Thymus (tissue), 11 donors: ENCODE data around the gene FTO. TPM values are rescaled to one million over a fixed set of nuclear protein-coding genes. Genes with fewer than 3 reads are reported as not detected.

Source experiments
- DNase-seq, 9 donors: peaks; one replicate each; pipeline ENCODE4 v3.0.0-alpha.2; 2013; ENCODE audit warnings: low spot score in 9 of 9, low read depth in 6 of 9, missing footprints in 1 of 9
- H3K27ac ChIP-seq, 2 donors: one replicate each; pipeline ENCODE4 v1.5.1; 2013; ENCODE audit warnings: control low read depth in 1 of 2, low read depth in 1 of 2, low read length in 1 of 2, mild to moderate bottlenecking in 1 of 2, moderate library complexity in 1 of 2
- H3K27me3 ChIP-seq, 2 donors: one replicate each; pipeline ENCODE4 v1.5.1; 2013; ENCODE audit warnings: low read length in 1 of 2; ENCODE audit not compliant: control insufficient read depth in 2 of 2, insufficient read depth in 1 of 2
- H3K36me3 ChIP-seq, 2 donors: one replicate each; pipeline ENCODE4 v1.5.1; 2013; ENCODE audit warnings: low read length in 1 of 2, mild to moderate bottlenecking in 1 of 2, moderate library complexity in 1 of 2; ENCODE audit not compliant: control insufficient read depth in 2 of 2, insufficient read depth in 2 of 2
- H3K4me1 ChIP-seq, 2 donors: one replicate each; pipeline ENCODE4 v1.5.1; 2013; ENCODE audit warnings: low read length in 2 of 2; ENCODE audit not compliant: control insufficient read depth in 2 of 2, insufficient read depth in 2 of 2
- H3K4me3 ChIP-seq, 2 donors: one replicate each; pipeline ENCODE4 v1.5.1; 2013; ENCODE audit warnings: low read length in 2 of 2, control low read depth in 1 of 2, mild to moderate bottlenecking in 1 of 2
- H3K9me3 ChIP-seq, 2 donors: one replicate each; pipeline ENCODE4 v1.5.1; 2013; ENCODE audit warnings: low read length in 1 of 2, mild to moderate bottlenecking in 1 of 2; ENCODE audit not compliant: control insufficient read depth in 2 of 2, insufficient read depth in 1 of 2
- WGBS: extraction: QIAGEN DNeasy Blood & Tissue Kit; methylation state at CpG from one replicate; pipeline ENCODE4 v1.1.7; 2013; 5-methylcytosine and 5-hydroxymethylcytosine counted together
- polyA plus RNA-seq: library from polyadenylated mRNA; stranded (reverse); fragments of 200-250 nt; gene quantifications from one replicate; pipeline ENCODE4 v1.2.3, GENCODE V29; 2013
- total RNA-seq: library from RNA; stranded (reverse); fragments of 120-200 nt; gene quantifications from one replicate; pipeline ENCODE4 v1.2.4, GENCODE V29; 2013
- donor health status: healthy.

Gene FTO
- total and polyA plus RNA-seq, 2 donors = 13.7 to 34.5 TPM

DNA sequence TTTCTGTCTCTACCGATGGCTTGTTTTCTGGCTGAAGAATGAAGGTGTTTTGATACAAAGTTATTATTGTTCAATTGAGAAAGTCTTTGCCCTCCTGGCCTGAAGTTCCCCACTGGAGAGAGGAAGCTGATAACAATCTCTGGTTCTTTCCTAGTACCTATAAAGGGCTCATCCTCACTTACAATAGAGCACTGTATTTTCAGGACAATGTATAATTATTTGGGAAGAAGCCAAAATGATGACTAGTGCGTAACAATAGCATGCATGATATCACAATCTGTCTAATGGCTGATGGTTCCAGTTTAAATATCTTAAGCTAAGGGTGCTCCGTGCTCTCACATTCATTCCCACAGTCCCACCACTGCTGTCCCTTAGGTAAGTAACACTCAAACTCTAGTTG, 351.9 kb downstream of the FTO start:
- no peak overlapping the region for H3K4me3 ChIP-seq
- no peak overlapping the region for H3K27ac ChIP-seq
- DNase-seq = no peak
- H3K4me1 ChIP-seq = peaks cover 6 to 28% of the 10 kb centered on the region in 2 donors
- H3K36me3 ChIP-seq = no peaks in the 10 kb centered on the region
- H3K9me3 ChIP-seq = no peaks in the 10 kb centered on the region
- 97% methylated on average over 3 of the region's 3 CpGs for WGBS
- H3K27me3 ChIP-seq = no peaks in the 10 kb centered on the region

DNA sequence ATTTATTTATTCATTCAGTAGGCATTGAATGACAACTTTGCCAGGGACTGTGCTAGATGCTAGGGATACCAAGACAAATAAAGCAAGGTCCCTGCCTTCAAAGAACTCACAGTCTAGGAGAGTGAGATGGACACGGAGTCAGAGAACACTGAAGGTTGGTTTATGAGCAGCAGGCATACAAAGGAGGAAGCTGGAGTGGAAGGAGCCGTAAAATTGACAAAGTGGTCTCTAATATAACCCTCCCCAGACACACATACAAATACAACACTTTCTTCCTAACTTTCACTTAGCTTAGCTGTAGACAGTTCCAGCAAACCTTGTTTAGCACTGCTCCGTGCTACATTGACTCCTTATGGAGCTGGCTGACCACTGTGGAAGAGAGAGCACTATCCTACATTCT, 353.0 kb downstream of the FTO start:
- H3K4me1 ChIP-seq = peaks cover 0 to 20% of the 10 kb centered on the region in 2 donors
- 95% methylated on average over 3 of the region's 3 CpGs for WGBS
- H3K4me3 ChIP-seq = no peak overlapping the region
- DNase-seq = no peak
- H3K27me3 ChIP-seq = no peaks in the 10 kb centered on the region
- no peaks in the 10 kb centered on the region for H3K36me3 ChIP-seq
- no peaks in the 10 kb centered on the region for H3K9me3 ChIP-seq
- H3K27ac ChIP-seq = no peak overlapping the region

DNA sequence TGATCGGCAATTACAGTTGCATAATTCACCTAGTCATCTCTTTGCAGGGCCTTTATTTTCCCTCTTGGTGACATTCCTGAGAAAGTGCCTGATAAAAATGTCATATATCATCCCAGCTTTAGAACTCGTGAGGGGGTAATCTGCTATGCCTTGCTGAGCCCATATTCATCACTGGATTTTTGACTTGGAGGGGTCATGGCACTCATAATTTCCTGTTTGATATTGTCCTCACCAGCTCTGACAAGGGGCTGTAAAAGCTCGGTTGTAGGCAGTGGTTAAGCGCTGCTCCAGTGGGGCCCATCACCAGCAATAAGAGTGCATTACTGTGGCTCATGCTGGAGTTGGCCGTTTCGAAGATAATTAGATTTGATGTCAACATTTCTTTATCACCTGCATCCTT, 355.4 kb downstream of the FTO start:
- 95% methylated on average over 6 of the region's 6 CpGs for WGBS
- Histone ChIP-seq H3K9me3 (no peaks in the 10 kb centered on the region), H3K27me3 (no peaks in the 10 kb centered on the region), H3K4me1 (peaks cover 0 to 8% of the 10 kb centered on the region in 2 donors), H3K36me3 (no peaks in the 10 kb centered on the region), H3K4me3 (no peak overlapping the region), H3K27ac (no peak overlapping the region)
- no peak for DNase-seq

DNA sequence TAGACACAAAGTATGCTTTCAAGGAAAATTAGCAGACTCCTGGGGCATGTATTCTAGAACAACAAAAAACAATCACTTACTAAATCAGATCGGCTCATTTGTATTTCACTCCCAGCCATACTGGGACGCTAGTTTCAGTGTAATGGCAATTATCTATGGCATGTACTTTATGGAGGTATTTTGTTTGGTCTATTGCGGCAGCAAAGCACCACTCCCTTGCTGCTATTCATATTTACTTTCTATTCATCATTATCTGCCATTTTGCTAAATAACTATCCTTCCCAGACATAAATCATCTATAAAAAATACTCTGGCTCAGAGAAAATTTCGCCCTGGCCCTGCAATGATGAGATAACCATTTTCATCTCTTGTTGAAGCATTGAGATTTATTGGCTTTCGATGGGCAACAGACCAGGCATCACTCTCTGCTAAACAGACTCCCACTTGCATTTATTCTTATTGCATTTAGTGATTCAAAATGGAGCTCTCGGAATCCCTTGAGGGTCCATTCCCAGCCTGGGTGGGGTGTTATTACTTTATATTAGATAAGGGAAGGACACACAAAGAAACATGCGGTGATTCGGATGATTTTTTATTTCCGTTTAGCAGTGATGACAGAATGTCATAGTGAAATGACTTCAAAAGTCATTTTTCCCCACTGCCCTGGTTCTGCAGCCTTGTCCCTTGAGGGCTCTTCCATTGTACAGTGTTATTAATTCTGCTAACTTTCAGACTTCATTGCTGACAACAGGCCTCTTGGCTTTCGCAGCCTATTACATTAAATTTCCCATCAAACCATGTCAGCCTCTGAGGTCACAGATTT, 356.9 kb downstream of the FTO start:
- 92% methylated on average over 10 of the region's 10 CpGs for WGBS
- no peak overlapping the region for H3K27ac ChIP-seq
- peaks cover 0 to 8% of the 10 kb centered on the region in 2 donors for H3K4me1 ChIP-seq
- no peaks in the 10 kb centered on the region for H3K27me3 ChIP-seq
- no peaks in the 10 kb centered on the region for H3K36me3 ChIP-seq
- H3K9me3 ChIP-seq = no peaks in the 10 kb centered on the region
- H3K4me3 ChIP-seq = no peak overlapping the region
- no peak for DNase-seq

DNA sequence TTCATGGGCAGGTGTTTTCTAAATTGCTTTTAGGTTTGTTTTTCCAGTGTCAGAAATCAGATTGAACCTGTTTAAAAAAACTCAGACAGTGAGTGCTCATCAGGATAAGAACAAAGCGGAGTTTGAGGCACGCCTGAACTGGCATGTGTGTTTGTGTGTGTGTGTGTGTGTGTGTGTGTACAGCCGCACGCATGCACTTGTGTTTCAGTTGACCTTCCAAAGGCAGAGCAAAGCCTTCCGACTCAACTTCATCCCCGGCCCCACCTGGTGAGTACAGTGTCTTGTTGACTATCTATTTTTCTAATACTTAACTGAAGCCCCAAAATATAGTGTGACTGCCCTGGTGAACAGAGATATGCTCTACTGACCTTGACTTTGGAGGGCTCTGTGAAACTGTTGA, 357.5 kb downstream of the FTO start:
- H3K27me3 ChIP-seq = no peaks in the 10 kb centered on the region
- no peaks in the 10 kb centered on the region for H3K36me3 ChIP-seq
- H3K4me3 ChIP-seq = no peak overlapping the region
- 97% methylated on average over 6 of the region's 6 CpGs for WGBS
- DNase-seq = no peak
- H3K9me3 ChIP-seq = no peaks in the 10 kb centered on the region
- H3K4me1 ChIP-seq = peaks cover 0 to 8% of the 10 kb centered on the region in 2 donors
- no peak overlapping the region for H3K27ac ChIP-seq

DNA sequence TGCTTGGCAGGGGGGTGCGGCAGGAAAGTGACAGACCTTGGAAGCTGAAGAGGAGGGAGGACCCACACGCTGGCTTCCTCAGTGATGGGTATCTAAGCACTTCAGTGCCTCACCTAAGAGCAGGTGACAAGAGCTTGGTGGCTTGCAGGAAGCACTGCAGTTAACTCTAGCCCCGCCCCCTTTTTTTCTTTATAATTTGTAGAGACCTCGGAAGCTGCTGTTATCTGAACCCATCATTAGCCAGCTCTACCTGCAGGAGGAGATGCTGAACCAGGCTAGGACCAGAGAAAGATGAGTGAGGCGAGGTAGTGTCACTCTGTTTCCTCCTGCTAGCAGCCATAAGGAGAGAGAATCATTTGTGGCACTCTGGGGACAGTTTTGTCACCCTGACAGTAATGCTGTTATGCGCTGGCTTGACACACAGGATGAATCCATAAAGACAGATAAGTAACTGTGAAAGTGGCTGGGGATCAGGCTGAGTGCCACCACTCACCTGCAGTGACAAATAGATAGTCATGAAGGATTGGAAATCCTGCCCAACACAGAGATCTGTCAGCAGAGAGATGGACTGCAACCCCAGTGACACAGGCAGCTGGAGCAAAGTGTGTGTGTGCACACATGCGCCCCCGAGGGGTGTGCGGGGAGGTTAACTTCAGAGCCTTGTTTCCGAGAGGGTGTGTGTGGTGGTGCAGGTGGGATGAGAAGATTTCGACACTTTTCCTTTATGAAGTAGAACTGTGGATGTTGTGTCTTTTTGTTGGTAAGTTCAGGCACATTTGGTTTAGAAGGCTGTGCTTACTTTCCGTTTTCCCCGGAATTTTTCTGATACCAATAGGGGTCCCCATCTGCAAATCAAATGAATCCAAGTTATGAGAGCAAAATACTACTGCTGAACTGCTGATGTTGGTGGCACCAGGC, 358.7 kb downstream of the FTO start:
- H3K9me3 ChIP-seq = no peaks in the 10 kb centered on the region
- peak overlapping the region in 1 of 2 donors; percentile 28 for H3K27ac ChIP-seq
- 68% methylated on average over 13 of the region's 13 CpGs for WGBS
- H3K36me3 ChIP-seq = no peaks in the 10 kb centered on the region
- no peaks in the 10 kb centered on the region for H3K27me3 ChIP-seq
- H3K4me3 ChIP-seq = no peak overlapping the region
- H3K4me1 ChIP-seq = peaks cover 0 to 8% of the 10 kb centered on the region in 2 donors
- DNase-seq = peak in 2 of 9 donors; percentile 28 to 51

DNA sequence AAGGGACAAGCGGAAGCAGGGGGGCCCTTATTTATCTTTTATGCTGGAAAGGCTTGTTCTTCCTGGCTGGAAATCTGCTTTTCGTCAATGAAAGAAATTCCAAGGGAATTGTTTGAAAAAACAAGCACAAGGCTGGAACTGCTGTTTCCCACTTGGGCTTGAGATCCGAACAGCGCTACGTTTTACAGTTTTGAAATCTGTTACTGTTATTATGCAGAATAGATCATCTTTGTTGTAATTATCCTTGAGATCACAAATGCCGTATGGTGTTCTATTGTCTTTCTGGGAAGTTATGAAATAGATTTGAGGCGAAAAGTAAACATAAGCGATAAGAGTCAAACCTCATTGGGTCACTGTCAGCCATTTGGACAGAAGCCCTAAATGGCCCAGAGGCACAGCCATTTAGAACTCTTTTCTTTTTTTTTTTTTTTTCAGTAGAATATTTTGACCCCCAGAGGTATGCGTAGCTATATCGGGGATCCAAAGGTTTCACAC, 359.4 kb downstream of the FTO start:
- Histone ChIP-seq H3K27ac (no peak overlapping the region), H3K9me3 (no peaks in the 10 kb centered on the region), H3K36me3 (no peaks in the 10 kb centered on the region), H3K27me3 (no peaks in the 10 kb centered on the region), H3K4me1 (peaks cover 0 to 8% of the 10 kb centered on the region in 2 donors), H3K4me3 (no peak overlapping the region)
- 97% methylated on average over 10 of the region's 10 CpGs for WGBS
- no peak for DNase-seq

DNA sequence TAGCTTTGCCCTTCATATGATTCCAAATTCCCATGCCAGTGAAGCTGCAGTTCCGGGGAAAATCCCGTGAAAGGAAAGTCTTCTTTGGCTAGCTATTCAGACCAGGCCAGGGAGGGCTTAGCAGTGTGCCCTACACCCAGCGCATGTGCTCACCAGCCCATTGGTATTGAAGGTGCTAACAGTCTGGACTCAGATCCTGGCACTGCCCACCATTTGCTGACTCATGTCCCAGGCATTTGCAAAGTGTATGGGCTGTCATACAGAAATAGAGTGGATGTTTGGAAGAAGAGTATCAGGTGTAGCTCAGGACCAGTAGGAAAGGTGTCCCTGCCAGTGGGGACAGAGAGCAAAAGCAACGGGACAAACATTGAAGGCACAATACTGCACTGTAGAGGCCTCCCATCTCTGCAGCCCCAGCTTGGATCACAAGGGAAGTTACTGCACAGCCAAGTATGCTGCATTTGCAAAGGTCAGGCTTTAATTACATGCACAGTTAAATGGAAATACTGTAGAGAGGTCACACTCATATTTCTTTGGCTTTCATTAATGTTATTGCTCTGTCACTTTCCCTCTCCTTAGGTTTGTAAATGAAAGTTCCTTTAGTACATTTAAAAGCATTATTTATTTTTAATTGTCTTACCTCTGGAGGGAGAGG, 362.6 kb downstream of the FTO start:
- Histone ChIP-seq H3K27me3 (no peaks in the 10 kb centered on the region), H3K36me3 (no peaks in the 10 kb centered on the region), H3K9me3 (no peaks in the 10 kb centered on the region), H3K27ac (no peak overlapping the region), H3K4me3 (no peak overlapping the region), H3K4me1 (peaks cover 0 to 8% of the 10 kb centered on the region in 2 donors)
- no peak for DNase-seq
- WGBS = 95% methylated on average over 4 of the region's 4 CpGs
